ENCODE results near the gene ITGB4. TPM values are rescaled to one million over a fixed set of nuclear protein-coding genes. Genes with fewer than 3 reads are reported as not detected.

ITGB4 gene
- total and polyA plus RNA-seq, 2 of the 13 experiments (the other 11 are each of a cell fraction or from before 2014, with no cell fraction given) = 6.9 to 14.5 TPM

DNA sequence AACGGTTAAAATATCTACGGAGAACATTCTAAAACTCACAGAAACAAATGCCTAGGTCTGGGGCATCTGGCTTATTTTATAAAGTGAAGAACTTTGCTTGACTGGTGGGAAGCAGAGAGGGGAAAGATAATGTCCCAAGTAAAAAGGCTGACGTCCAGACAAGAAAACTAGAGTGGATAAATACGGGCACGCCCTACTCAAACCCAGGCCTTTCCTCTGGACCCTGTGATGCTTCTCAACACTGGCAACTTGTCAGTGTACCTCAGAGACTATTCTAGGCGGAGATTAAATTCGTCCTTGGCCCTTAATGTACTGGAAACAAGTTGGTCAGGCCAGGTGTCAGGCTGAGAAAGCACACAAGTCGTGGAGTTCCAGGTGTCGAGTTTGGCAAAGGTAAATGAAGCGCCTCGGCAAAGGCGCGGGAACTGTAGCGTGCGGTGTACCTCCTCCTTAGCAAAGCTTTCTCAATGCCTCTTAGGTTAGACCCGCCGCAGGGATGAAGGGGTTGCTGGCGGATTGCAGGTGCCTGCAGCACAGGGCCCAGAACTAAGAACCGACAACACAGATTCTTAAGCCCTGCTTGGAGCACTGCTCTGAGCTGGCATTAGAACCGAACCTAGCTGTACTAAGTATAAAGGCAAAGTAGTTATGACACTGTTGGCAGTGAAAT lies 62.7 kb downstream of the ITGB4 start:
- FAIRE-seq (no peak), DNase-seq (ENCODE audit: low spot score) (no peak), ATAC-seq (peak; percentile 27)
- intact Hi-C loops (cut with micrococcal nuclease; ENCODE audit: unreplicated experiment) = no loop called here
- Histone ChIP-seq H4K20me1 (ENCODE audit: insufficient read depth, low read length) (peaks cover 6% of the 10 kb centered on the region; the same call in 1 of the 2 replicates), H3K9me3 (ENCODE audit: low read length) (no peaks in the 10 kb centered on the region), H3K36me3 (replicated peaks in 1 of 2; ENCODE audit: control insufficient read depth in 1 of 2, insufficient read depth in 2 of 2, low read length in 2 of 2) (peaks cover 0 to 3% of the 10 kb centered on the region in 2 experiments; a peak in 1 of 5 replicates), H3K4me1 (ENCODE audit: insufficient read depth, low read length) (peaks cover 64% of the 10 kb centered on the region), H3K27me3 (ENCODE audit: control insufficient read depth in 1 of 2, insufficient read depth in 2 of 2, low read length in 2 of 2) (no peaks in the 10 kb centered on the region; a peak in 1 of 5 replicates), H3K4me3 (replicated peaks in 1 of 3; ENCODE audit: insufficient read depth in 1 of 3, low read depth in 2 of 3, low read length in 3 of 3) (peak overlapping the region; percentile 57 to 81 (median 57)), H3K4me2 (ENCODE audit: low read depth, low read length) (peak overlapping the region; percentile 99), H3K27ac (ENCODE audit: extremely low read length, insufficient read depth, low read length) (peak overlapping the region; percentile 93), H2AFZ (ENCODE audit: low read length) (peak overlapping the region; percentile 21), H3K9ac (ENCODE audit: insufficient read depth, low read depth, low read length) (peak overlapping the region; percentile 94), H3K79me2 (ENCODE audit: insufficient read depth, low read length) (peaks cover 43% of the 10 kb centered on the region)
- in situ Hi-C loops (cut with HindIII; ENCODE audit: extremely low pct_ligation_motif_present, low pct_unique_long_range_greater_than_20kb) = no loop called here
- ChIA-PET CTCF (ENCODE audit: low intra/inter-chr PET ratio, low total read pairs) (no interaction called here), POLR2A (interaction anchor here (0.9 to 6.5 kb wide), 13 partner anchors 10 to 117 kb away, joined by 4 to 46 read pairs (median 14); partner anchors contain the start of genes GALK1, RECQL5, SAP30BP and TRIM47)
- 2% methylated on average over 18 of the region's 20 CpGs for WGBS (ENCODE audit: low lambda C conversion rate)
- no TSS peak for BruUV-seq (replicated peaks)
- TF ChIP-seq ZSCAN20 (CRISPR knock-in tag; IDR thresholded peaks at IDR 0.05; ENCODE audit: borderline replicate concordance) = no peak
- TF ChIP-seq ZNF44 (CRISPR knock-in tag; IDR thresholded peaks at IDR 0.05) = peak; percentile 76
- 0 out of 2 replicates have a peak, but pooled peaks have one; percentile 22 for TF ChIP-seq E2F5 (CRISPR knock-in tag; conservative IDR thresholded peaks at IDR 0.05)
- TF ChIP-seq, protein P1, sequence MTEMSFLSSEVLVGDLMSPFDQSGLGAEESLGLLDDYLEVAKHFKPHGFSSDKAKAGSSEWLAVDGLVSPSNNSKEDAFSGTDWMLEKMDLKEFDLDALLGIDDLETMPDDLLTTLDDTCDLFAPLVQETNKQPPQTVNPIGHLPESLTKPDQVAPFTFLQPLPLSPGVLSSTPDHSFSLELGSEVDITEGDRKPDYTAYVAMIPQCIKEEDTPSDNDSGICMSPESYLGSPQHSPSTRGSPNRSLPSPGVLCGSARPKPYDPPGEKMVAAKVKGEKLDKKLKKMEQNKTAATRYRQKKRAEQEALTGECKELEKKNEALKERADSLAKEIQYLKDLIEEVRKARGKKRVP (CRISPR knock-in tag; IDR thresholded peaks at IDR 0.05) = peak in 1 of 2 experiments; percentile 14; a peak in 1 of 4 replicates
- peak; percentile 80; the same call in 1 of the 2 replicates for TF ChIP-seq ZNF232 (CRISPR knock-in tag; IDR thresholded peaks at IDR 0.05; ENCODE audit: borderline replicate concordance)
- TF ChIP-seq ZNF556 (CRISPR knock-in tag; IDR thresholded peaks at IDR 0.05; ENCODE audit: borderline replicate concordance) = 0 out of 2 replicates have a peak, but pooled peaks have one; percentile 1
- TF ChIP-seq ZNF616 (CRISPR knock-in tag; IDR thresholded peaks at IDR 0.05; ENCODE audit: low read depth) = 0 out of 2 replicates have a peak, but pooled peaks have one; percentile 42
- TF ChIP-seq ZBTB43 (CRISPR knock-in tag; conservative IDR thresholded peaks at IDR 0.05) = no peak
- TF ChIP-seq ZNF777 (CRISPR knock-in tag; IDR thresholded peaks at IDR 0.05) = peak; percentile 66
- TF ChIP-seq PITX1 (CRISPR knock-in tag; IDR thresholded peaks at IDR 0.05) = peak; percentile 70; the same call in 1 of the 2 replicates
- 0 out of 2 replicates have a peak, but pooled peaks have one; percentile 67 for TF ChIP-seq TBP (CRISPR knock-in tag; IDR thresholded peaks at IDR 0.05)
- TF ChIP-seq ZNF605 (CRISPR knock-in tag; IDR thresholded peaks at IDR 0.05) = peak; percentile 39; the same call in 1 of the 2 replicates
- TF ChIP-seq ZNF629 (CRISPR knock-in tag; conservative IDR thresholded peaks at IDR 0.05) = 0 out of 2 replicates have a peak, but pooled peaks have one; percentile 5
- TF ChIP-seq, protein P2, sequence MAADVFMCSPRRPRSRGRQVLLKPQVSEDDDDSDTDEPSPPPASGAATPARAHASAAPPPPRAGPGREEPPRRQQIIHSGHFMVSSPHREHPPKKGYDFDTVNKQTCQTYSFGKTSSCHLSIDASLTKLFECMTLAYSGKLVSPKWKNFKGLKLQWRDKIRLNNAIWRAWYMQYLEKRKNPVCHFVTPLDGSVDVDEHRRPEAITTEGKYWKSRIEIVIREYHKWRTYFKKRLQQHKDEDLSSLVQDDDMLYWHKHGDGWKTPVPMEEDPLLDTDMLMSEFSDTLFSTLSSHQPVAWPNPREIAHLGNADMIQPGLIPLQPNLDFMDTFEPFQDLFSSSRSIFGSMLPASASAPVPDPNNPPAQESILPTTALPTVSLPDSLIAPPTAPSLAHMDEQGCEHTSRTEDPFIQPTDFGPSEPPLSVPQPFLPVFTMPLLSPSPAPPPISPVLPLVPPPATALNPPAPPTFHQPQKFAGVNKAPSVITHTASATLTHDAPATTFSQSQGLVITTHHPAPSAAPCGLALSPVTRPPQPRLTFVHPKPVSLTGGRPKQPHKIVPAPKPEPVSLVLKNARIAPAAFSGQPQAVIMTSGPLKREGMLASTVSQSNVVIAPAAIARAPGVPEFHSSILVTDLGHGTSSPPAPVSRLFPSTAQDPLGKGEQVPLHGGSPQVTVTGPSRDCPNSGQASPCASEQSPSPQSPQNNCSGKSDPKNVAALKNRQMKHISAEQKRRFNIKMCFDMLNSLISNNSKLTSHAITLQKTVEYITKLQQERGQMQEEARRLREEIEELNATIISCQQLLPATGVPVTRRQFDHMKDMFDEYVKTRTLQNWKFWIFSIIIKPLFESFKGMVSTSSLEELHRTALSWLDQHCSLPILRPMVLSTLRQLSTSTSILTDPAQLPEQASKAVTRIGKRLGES (CRISPR knock-in tag; IDR thresholded peaks at IDR 0.05; ENCODE audit: borderline replicate concordance) = 0 out of 2 replicates have a peak, but pooled peaks have one; percentile 32
- TF ChIP-seq ZEB1 (IDR thresholded peaks at IDR 0.05; ENCODE audit: insufficient replicate concordance, low read depth) = peak; percentile 61
- no peak for TF ChIP-seq PTBP1 (IDR thresholded peaks at IDR 0.05; ENCODE audit: low read depth, low read length, poor library complexity, severe bottlenecking)
- peak; percentile 59 for TF ChIP-seq MAX (IDR thresholded peaks at IDR 0.05)
